Skin epidermis (tissue), 12 donors: Measurements from ENCODE around the gene LRRFIP2.
"Not testable (repeated sequence)": the region's sequence is repeated elsewhere in the genome, so short reads cannot be mapped to it uniquely, and the experiment has no call there.

Source experiments
- H3K27ac ChIP-seq, 21 experiments: fragments of 200-600 bp; sonication (generic) in 11 of 21; one replicate each; pipeline ENCODE4 v1.5.0; 2020; ENCODE audit warnings: mild to moderate bottlenecking in 3 of 21, inconsistent platforms in 2 of 21, moderate library complexity in 2 of 21
- H3K4me3 ChIP-seq, 7 experiments: fragments of 200-600 bp; sonication (generic) in 2 of 7; one replicate each; pipeline ENCODE4 v1.5.0; 2020; ENCODE audit warnings: inconsistent platforms in 2 of 7, mild to moderate bottlenecking in 2 of 7, moderate library complexity in 1 of 7

The LRRFIP2 gene

DNA sequence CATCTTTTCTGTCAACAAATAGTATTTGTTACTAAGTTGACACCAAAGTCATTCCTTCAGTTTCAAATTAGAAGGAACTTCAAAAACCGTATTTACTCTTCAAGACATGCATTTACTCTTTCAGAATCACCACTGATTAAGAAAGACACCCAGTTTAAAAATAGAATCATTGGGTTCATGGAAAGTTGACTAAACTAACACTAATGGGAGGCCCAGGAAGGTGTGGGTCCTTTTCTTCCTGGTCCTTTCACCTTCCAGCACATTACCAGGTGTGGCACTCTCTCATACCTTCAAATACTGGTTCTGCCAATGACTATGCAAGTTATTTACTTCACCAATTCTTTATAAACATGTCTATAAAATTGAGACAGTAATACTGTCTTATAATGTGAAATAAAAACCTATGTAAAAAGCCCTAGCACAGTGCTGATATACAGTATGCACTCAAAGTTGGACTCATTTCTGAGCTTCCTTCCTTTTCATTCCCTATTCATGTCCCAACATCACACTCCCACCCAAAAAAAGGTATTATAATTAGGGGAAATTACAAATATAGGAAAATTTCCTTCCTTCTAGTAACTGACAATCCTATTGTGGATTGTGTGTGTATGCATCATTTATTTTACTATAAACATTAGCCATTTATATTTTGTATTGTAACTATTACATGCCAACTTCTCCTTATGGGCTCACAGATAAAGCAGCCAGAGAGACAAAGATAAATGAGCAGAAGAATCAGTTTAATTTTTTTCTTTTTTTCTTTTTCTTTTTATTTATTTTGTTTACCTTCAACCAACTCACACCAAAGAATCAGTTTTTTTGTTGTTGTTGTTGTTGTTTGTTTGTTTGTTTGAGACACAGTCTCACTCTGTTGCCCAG is 48.9 kb downstream of the LRRFIP2 start:
- Histone ChIP-seq H3K4me3 (no peak overlapping the region), H3K27ac (no peak overlapping the region)

- no peak overlapping the region for H3K4me3 ChIP-seq
- H3K27ac ChIP-seq: no peak overlapping the region
Measured at GRCh38 chr3:37124435-37124834, 49.9 kb downstream of the LRRFIP2 start.

- Histone ChIP-seq H3K4me3 (no peak overlapping the region), H3K27ac (no peak overlapping the region)
Measured at GRCh38 chr3:37123292-37123691, 51.1 kb downstream of the LRRFIP2 start.

DNA sequence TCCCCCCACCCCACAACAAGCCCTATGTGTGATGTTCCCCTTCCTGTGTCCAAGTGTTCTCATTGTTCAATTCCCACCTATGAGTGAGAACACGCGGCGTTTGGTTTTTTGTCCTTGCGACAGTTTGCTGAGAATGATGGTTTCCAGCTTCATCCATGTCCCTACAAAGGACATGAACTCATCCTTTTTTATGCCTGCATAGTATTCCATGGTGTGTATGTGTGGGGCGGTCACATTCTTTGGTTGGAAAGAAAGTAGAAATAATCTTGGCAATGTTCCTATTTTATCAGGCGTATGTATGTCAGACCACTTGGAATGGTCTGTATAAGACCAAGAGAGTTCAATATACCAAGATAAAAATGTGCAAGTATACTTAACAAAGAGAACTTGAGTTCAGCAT is 52.3 kb downstream of the LRRFIP2 start:
- not testable (repeated sequence) for H3K4me3 ChIP-seq, H3K27ac ChIP-seq

GRCh38 chr3:37118163-37118562 is 56.2 kb downstream of the LRRFIP2 start:
- Histone ChIP-seq H3K27ac (no peak overlapping the region), H3K4me3 (no peak overlapping the region)

DNA sequence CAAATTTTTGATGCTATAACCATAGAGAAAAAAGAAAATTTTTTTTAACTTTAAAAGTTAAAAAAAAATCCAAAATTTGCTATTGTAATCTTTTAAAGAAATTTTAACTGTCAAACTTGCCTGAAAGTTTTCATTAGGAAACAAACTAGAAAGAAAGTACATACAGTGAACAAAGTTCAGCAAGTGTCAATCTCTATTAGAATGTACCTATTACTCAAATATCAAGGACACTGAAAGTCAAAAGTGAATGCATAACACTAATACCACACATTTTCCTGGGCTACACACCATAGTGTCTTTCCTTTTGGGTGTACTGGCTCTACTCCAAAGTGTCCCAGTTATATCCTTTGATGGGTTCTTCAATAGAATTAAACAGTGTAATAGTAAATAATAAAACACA is 56.8 kb downstream of the LRRFIP2 start:
- Histone ChIP-seq H3K27ac (no peak overlapping the region), H3K4me3 (no peak overlapping the region)

DNA sequence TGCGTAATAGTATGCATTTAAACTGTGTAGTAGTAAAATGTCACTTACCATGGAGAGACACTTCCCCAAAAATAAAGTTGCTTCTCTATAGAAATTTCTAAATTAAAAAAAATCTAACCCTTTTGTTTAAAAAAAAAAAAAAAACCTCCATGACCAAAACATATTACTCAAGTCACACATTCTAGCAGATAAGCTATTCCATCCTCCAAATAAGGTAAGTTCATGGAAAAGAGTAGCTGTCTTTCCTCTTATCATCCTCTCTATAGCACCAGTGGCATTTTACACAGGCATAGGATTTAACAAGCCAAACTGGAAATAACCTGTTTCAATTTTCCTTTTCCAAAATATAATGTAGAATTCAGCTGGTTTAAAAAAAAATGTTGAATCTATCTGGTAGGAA is 57.4 kb downstream of the LRRFIP2 start:
- Histone ChIP-seq H3K27ac (no peak overlapping the region), H3K4me3 (no peak overlapping the region)

DNA sequence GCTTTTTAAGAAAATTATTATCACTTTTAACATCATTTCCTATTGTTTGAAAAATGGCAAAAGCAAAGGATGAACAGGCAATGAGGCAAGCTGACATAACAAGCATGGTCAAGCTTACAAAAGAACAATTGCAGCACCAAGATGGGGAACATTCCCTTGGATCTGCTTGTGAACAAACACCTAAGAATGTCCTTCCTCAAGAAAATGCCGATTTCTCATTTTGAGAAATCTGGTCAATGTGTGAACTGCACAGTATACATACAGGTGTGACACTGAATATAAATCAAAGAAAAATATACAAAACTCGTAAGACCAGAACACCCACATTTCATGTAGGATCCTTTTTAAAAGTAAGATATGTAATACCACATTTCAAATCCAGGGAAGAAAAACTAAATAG is 58.9 kb downstream of the LRRFIP2 start:
- peak overlapping the region in 6 of 21 experiments; percentile 2 to 77 (median 39) for H3K27ac ChIP-seq

GRCh38 chr3:37114251-37115145 is 59.9 kb downstream of the LRRFIP2 start:
- peak overlapping the region in 3 of 21 experiments; percentile 43 to 77 (median 58) for H3K27ac ChIP-seq

More for the DNA sequence above, 58.9 kb downstream of the LRRFIP2 start:
- no peak overlapping the region for H3K4me3 ChIP-seq

DNA sequence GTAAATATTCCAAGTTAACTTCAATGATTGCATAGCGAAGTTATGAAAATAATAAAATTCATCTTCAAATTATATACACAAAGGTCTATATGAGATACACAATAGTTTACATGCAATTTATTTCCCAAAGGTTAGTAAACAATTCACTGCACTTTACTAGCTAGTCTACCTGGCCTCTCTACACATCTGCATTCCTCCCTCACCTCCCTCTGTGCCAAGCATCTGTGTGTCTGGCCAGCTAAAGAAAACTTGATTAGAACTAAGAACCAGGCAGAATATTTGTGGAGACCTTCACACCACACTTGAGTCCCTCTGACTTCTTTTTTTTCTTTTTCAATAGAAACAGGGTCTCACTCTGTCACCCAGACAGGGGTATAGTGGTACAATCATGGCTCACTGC is 61.4 kb downstream of the LRRFIP2 start:
- Histone ChIP-seq H3K4me3 (no peak overlapping the region), H3K27ac (no peak overlapping the region)

More at GRCh38 chr3:37114251-37115145, 59.9 kb downstream of the LRRFIP2 start:
- H3K4me3 ChIP-seq: no peak overlapping the region

- Histone ChIP-seq H3K4me3 (no peak overlapping the region), H3K27ac (no peak overlapping the region)
Measured at GRCh38 chr3:37111199-37111598, 63.2 kb downstream of the LRRFIP2 start.

GRCh38 chr3:37107846-37108245 is 66.5 kb downstream of the LRRFIP2 start:
- H3K27ac ChIP-seq: no peak overlapping the region

GRCh38 chr3:37103103-37103808 is 71.1 kb downstream of the LRRFIP2 start:
- Histone ChIP-seq H3K4me3 (no peak overlapping the region), H3K27ac (no peak overlapping the region)

More at GRCh38 chr3:37107846-37108245, 66.5 kb downstream of the LRRFIP2 start:
- H3K4me3 ChIP-seq: no peak overlapping the region

GRCh38 chr3:37100411-37100810 is 74.0 kb downstream of the LRRFIP2 start:
- Histone ChIP-seq H3K4me3 (no peak overlapping the region), H3K27ac (no peak overlapping the region)

- Histone ChIP-seq H3K27ac (no peak overlapping the region), H3K4me3 (no peak overlapping the region)
Measured at GRCh38 chr3:37099469-37099868, 74.9 kb downstream of the LRRFIP2 start.

DNA sequence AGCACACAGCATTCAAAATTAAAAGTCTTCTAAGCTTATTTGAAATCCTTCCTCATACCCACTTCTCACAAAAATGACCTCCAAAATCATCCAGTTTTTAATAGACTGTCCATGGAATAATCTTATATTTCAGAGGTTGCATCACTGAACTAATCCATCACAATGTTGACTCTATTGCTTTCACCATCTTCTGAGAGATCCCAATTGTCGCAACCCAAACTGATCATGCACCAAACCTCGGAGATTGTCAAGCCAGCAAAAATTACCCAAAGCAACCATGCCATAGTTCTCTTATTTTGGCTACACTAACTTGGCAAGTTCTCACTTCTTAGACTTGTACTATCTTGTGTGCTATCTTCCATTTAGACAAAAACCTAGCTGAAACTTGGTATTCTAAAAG is 75.5 kb downstream of the LRRFIP2 start:
- Histone ChIP-seq H3K4me3 (no peak overlapping the region), H3K27ac (no peak overlapping the region)

- Histone ChIP-seq H3K27ac (peak overlapping the region in 2 of 21 experiments; percentile 31 to 42), H3K4me3 (no peak overlapping the region)
Measured at GRCh38 chr3:37097776-37098175, 76.6 kb downstream of the LRRFIP2 start.

DNA sequence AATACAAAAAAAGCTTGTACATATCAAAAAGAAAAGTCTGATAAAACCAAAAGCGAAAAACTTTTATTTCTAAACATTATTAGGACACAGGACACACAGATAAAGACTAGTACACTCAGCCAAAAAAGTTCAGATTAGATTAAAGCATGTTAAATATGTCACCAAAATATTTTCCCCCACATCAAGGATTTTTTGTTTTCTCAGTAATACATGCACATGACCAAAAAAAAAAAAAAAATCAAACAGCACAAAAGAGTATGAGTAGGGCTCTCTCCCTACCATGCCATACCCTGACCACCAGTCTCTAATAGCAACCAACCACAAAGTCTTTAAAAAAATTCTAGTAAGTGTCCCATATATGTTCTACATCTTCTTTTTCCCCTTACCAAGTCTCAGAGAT is 77.4 kb downstream of the LRRFIP2 start:
- H3K4me3 ChIP-seq: no peak overlapping the region
- H3K27ac ChIP-seq: peak overlapping the region in 1 of 21 experiments; percentile 42

GRCh38 chr3:37096288-37096687 is 78.1 kb downstream of the LRRFIP2 start:
- peak overlapping the region in 2 of 21 experiments; percentile 0 to 31 for H3K27ac ChIP-seq
- no peak overlapping the region for H3K4me3 ChIP-seq

DNA sequence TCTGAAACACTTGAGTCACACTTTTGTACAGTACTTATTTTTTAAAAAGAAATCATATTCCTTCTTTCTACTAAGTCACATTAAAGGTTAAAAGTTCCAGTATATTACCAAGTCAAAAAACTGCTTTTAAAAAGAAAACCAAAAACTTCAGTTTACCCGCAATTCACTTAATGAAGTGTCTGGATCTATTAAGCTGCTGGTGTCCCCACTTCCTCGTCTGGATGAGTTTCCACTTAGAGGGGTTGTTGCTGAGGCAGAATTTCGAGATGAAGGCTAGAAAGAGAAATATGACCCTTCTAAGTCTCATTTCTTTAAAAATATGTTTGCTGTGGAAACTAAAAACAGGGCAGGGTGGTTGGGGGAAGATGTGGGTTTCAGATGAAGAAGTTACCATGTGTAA is 79.7 kb downstream of the LRRFIP2 start:
- no peak overlapping the region for H3K4me3 ChIP-seq
- H3K27ac ChIP-seq: no peak overlapping the region
